ENCODE data around the gene MVP.
A peak's percentile ranks its signal among the peaks of the same experiment; 100 is the strongest.
"Not testable (repeated sequence)": the region's sequence is repeated elsewhere in the genome, so short reads cannot be mapped to it uniquely, and the experiment has no call there.

MVP gene

GRCh38 chr16:29820271-29820701 lies at the start of gene MVP:
MVP (plus strand) TSS chr16:29820462; CDS start chr16:29830550, 10,088 bp downstream.
- DNase-seq (ENCODE audit: low read depth), result no peak

- DNase-seq (ENCODE audit: low read depth), result not testable (repeated sequence)
Measured at GRCh38 chr16:29772330-29772729, 47.9 kb upstream of the MVP start.

- DNase-seq (ENCODE audit: low read depth), result no peak
Measured at GRCh38 chr16:29774730-29775129, 45.5 kb upstream of the MVP start.

GRCh38 chr16:29775742-29776408 lies 44.4 kb upstream of the MVP start:
- no peak for DNase-seq (ENCODE audit: low read depth)

- DNase-seq (ENCODE audit: low read depth), result no peak
Measured at GRCh38 chr16:29777576-29778350, 42.5 kb upstream of the MVP start, which contains the start of gene ZG16. ZG16 (plus strand) TSS chr16:29778256; CDS start chr16:29779267, 1,011 bp downstream.

GRCh38 chr16:29779474-29779873 lies 40.8 kb upstream of the MVP start:
- DNase-seq (ENCODE audit: low read depth), result no peak

GRCh38 chr16:29783094-29783953 lies 36.9 kb upstream of the MVP start:
- not testable (repeated sequence) for DNase-seq (ENCODE audit: low read depth)

GRCh38 chr16:29784157-29784556 lies 36.1 kb upstream of the MVP start:
- no peak for DNase-seq (ENCODE audit: low read depth)

- DNase-seq (ENCODE audit: low read depth), result no peak
Measured at GRCh38 chr16:29784901-29785500, 35.3 kb upstream of the MVP start.

- DNase-seq (ENCODE audit: low read depth), result not testable (repeated sequence)
Measured at GRCh38 chr16:29787155-29787554, 33.1 kb upstream of the MVP start.

- no peak for DNase-seq (ENCODE audit: low read depth)
Measured at GRCh38 chr16:29789775-29790182, 30.5 kb upstream of the MVP start.

GRCh38 chr16:29790183-29790948 lies 29.9 kb upstream of the MVP start, which contains the start of gene KIF22:
KIF22 (plus strand) TSS chr16:29790751; CDS start chr16:29790760, 9 bp downstream.
- DNase-seq (ENCODE audit: low read depth), result peak; percentile 96

- DNase-seq (ENCODE audit: low read depth), result no peak
Measured at GRCh38 chr16:29790949-29791844, 29.1 kb upstream of the MVP start.

- no peak for DNase-seq (ENCODE audit: low read depth)
Measured at GRCh38 chr16:29791845-29792807, 28.1 kb upstream of the MVP start.

GRCh38 chr16:29793153-29793552 lies 27.1 kb upstream of the MVP start:
- DNase-seq (ENCODE audit: low read depth), result not testable (repeated sequence)

- no peak for DNase-seq (ENCODE audit: low read depth)
Measured at GRCh38 chr16:29794231-29794710, 26.0 kb upstream of the MVP start.

- DNase-seq (ENCODE audit: low read depth), result no peak
Measured at GRCh38 chr16:29802416-29802935, 17.8 kb upstream of the MVP start.

- no peak for DNase-seq (ENCODE audit: low read depth)
Measured at GRCh38 chr16:29804020-29804419, 16.2 kb upstream of the MVP start.

All from GM04504 (cell line).